ENCODE measurements around the gene TOP1. TPM values are rescaled to one million over a fixed set of nuclear protein-coding genes. Genes with fewer than 3 reads are reported as not detected.
A peak's percentile ranks its signal among the peaks of the same experiment; 100 is the strongest.

The TOP1 gene
- total and polyA plus RNA-seq, 2 experiments from 2014 or later: 21.5 to 21.7 TPM

- TF ChIP-seq CTCF (IDR thresholded peaks at IDR 0.05; ENCODE audit: low read depth, low read length): no peak
- H3K4me1 ChIP-seq (ENCODE audit: low read depth): peaks cover 42% of the 10 kb centered on the region
- no peak for DNase-seq (ENCODE audit: low read depth in 1 of 2, low spot score in 1 of 2)
Observed at GRCh38 chr20:41054847-41055230, 26.2 kb downstream of the TOP1 start.

GRCh38 chr20:41055679-41056078 lies 27.1 kb downstream of the TOP1 start:
- peaks cover 33% of the 10 kb centered on the region for H3K4me1 ChIP-seq (ENCODE audit: low read depth)
- H3K4me3 ChIP-seq: no peak overlapping the region
- H3K27ac ChIP-seq: no peak overlapping the region
- H3K36me3 ChIP-seq: no peaks in the 10 kb centered on the region
- no peak for TF ChIP-seq CTCF (IDR thresholded peaks at IDR 0.05; ENCODE audit: low read depth, low read length)
- no peaks in the 10 kb centered on the region for H3K27me3 ChIP-seq
- peak in 1 of 2 donors; percentile 55 for DNase-seq (ENCODE audit: low read depth in 1 of 2, low spot score in 1 of 2)
- no peaks in the 10 kb centered on the region for H3K9me3 ChIP-seq (ENCODE audit: low read depth)

More at GRCh38 chr20:41054847-41055230, 26.2 kb downstream of the TOP1 start:
- Histone ChIP-seq H3K9me3 (ENCODE audit: low read depth) (no peaks in the 10 kb centered on the region), H3K4me3 (no peak overlapping the region), H3K36me3 (no peaks in the 10 kb centered on the region), H3K27ac (peak overlapping the region; percentile 32), H3K27me3 (no peaks in the 10 kb centered on the region)

GRCh38 chr20:41057999-41058673 lies 29.5 kb downstream of the TOP1 start:
- DNase-seq (ENCODE audit: low read depth in 1 of 2, low spot score in 1 of 2): peak in 1 of 2 donors; percentile 64
- Histone ChIP-seq H3K27me3 (no peaks in the 10 kb centered on the region), H3K27ac (peak overlapping the region; percentile 40), H3K4me3 (no peak overlapping the region), H3K9me3 (ENCODE audit: low read depth) (no peaks in the 10 kb centered on the region), H3K4me1 (ENCODE audit: low read depth) (peaks cover 9% of the 10 kb centered on the region), H3K36me3 (peaks cover 19% of the 10 kb centered on the region)
- no peak for TF ChIP-seq CTCF (IDR thresholded peaks at IDR 0.05; ENCODE audit: low read depth, low read length)

- H3K4me1 ChIP-seq (ENCODE audit: low read depth): peaks cover 9% of the 10 kb centered on the region
- H3K27me3 ChIP-seq: no peaks in the 10 kb centered on the region
- H3K4me3 ChIP-seq: no peak overlapping the region
- H3K36me3 ChIP-seq: peaks cover 23% of the 10 kb centered on the region
- no peak for TF ChIP-seq CTCF (IDR thresholded peaks at IDR 0.05; ENCODE audit: low read depth, low read length)
- DNase-seq (ENCODE audit: low read depth in 1 of 2, low spot score in 1 of 2): no peak
- H3K9me3 ChIP-seq (ENCODE audit: low read depth): no peaks in the 10 kb centered on the region
- H3K27ac ChIP-seq: peak overlapping the region; percentile 40
Observed at GRCh38 chr20:41058674-41059635, 30.3 kb downstream of the TOP1 start.

- Histone ChIP-seq H3K9me3 (ENCODE audit: low read depth) (no peaks in the 10 kb centered on the region), H3K27ac (no peak overlapping the region), H3K4me3 (no peak overlapping the region), H3K4me1 (ENCODE audit: low read depth) (no peaks in the 10 kb centered on the region), H3K36me3 (peaks cover 26% of the 10 kb centered on the region), H3K27me3 (no peaks in the 10 kb centered on the region)
- DNase-seq (ENCODE audit: low read depth in 1 of 2, low spot score in 1 of 2): no peak
- TF ChIP-seq CTCF (IDR thresholded peaks at IDR 0.05; ENCODE audit: low read depth, low read length): no peak
Observed at GRCh38 chr20:41061155-41061554, 32.5 kb downstream of the TOP1 start.

Measured in cardiac muscle cell (in vitro differentiated cells and primary cell).